Parathyroid adenoma (tissue), 2 donors: Measurements from ENCODE around the gene MORC2.

Source experiments
- H2AFZ ChIP-seq: fragments of 300-600 bp; sonication (generic); one replicate; pipeline ENCODE4 v1.7.0; 2017; ENCODE audit warnings: antibody characterized with exemption, mild to moderate bottlenecking
- H3K27ac ChIP-seq: fragments of 300-600 bp; sonication (generic); one replicate; pipeline ENCODE4 v1.7.0; 2017
- H3K27me3 ChIP-seq: fragments of 300-600 bp; sonication (generic); one replicate; pipeline ENCODE4 v1.7.0; 2017; ENCODE audit warnings: low read length; ENCODE audit not compliant: control insufficient read depth, insufficient read depth
- H3K36me3 ChIP-seq: fragments of 300-600 bp; sonication (generic); one replicate; pipeline ENCODE4 v1.7.0; 2017; ENCODE audit warnings: low read length; ENCODE audit not compliant: control insufficient read depth, insufficient read depth
- H3K4me1 ChIP-seq: fragments of 300-600 bp; sonication (generic); one replicate; pipeline ENCODE4 v1.7.0; 2017; ENCODE audit warnings: control low read depth
- H3K4me2 ChIP-seq: fragments of 300-600 bp; sonication (generic); one replicate; pipeline ENCODE4 v1.7.0; 2017; ENCODE audit warnings: low read length
- H3K4me3 ChIP-seq: fragments of 300-600 bp; sonication (generic); one replicate; pipeline ENCODE4 v1.7.0; 2017; ENCODE audit warnings: low read depth, low read length
- H3K79me2 ChIP-seq: fragments of 300-600 bp; sonication (generic); one replicate; pipeline ENCODE4 v1.7.0; 2017; ENCODE audit warnings: control low read depth
- H3K9ac ChIP-seq: fragments of 300-600 bp; sonication (generic); one replicate; pipeline ENCODE4 v1.7.0; 2017; ENCODE audit warnings: mild to moderate bottlenecking
- H3K9me3 ChIP-seq: fragments of 300-600 bp; sonication (generic); one replicate; pipeline ENCODE4 v1.7.0; 2017; ENCODE audit warnings: low read length; ENCODE audit not compliant: control insufficient read depth
- CTCF ChIP-seq: fragments of 300-600 bp; sonication (generic); IDR thresholded peaks from one replicate; pipeline ENCODE4 v1.7.0; 2017; ENCODE audit warnings: antibody characterized with exemption, mild to moderate bottlenecking
- donor health status: primary hyperparathyroidism.

Gene MORC2

GRCh38 chr22:30889268-30889995 is 79.1 kb downstream of the MORC2 start:
- H3K4me3 ChIP-seq, result no peak overlapping the region
- H3K4me1 ChIP-seq, result no peaks in the 10 kb centered on the region
- no peak overlapping the region for H3K4me2 ChIP-seq
- TF ChIP-seq CTCF, result no peak
- H3K27ac ChIP-seq, result no peak overlapping the region
- H2AFZ ChIP-seq, result no peak overlapping the region
- no peaks in the 10 kb centered on the region for H3K79me2 ChIP-seq
- no peaks in the 10 kb centered on the region for H3K27me3 ChIP-seq
- no peaks in the 10 kb centered on the region for H3K9me3 ChIP-seq
- no peak overlapping the region for H3K9ac ChIP-seq
- no peaks in the 10 kb centered on the region for H3K36me3 ChIP-seq

- TF ChIP-seq CTCF, result no peak
- no peaks in the 10 kb centered on the region for H3K27me3 ChIP-seq
- no peak overlapping the region for H3K9ac ChIP-seq
- no peaks in the 10 kb centered on the region for H3K9me3 ChIP-seq
- no peaks in the 10 kb centered on the region for H3K36me3 ChIP-seq
- no peak overlapping the region for H3K27ac ChIP-seq
- no peak overlapping the region for H2AFZ ChIP-seq
- no peak overlapping the region for H3K4me3 ChIP-seq
- H3K4me1 ChIP-seq, result no peaks in the 10 kb centered on the region
- H3K79me2 ChIP-seq, result no peaks in the 10 kb centered on the region
- H3K4me2 ChIP-seq, result no peak overlapping the region
These were observed 80.7 kb downstream of the MORC2 start for GRCh38 chr22:30887861-30888260.

- Histone ChIP-seq H3K36me3 (no peaks in the 10 kb centered on the region), H2AFZ (no peak overlapping the region)
These were observed 81.1 kb downstream of the MORC2 start for GRCh38 chr22:30887453-30887852.

GRCh38 chr22:30885591-30885990 is 83.0 kb downstream of the MORC2 start:
- H3K79me2 ChIP-seq, result no peaks in the 10 kb centered on the region
- no peaks in the 10 kb centered on the region for H3K36me3 ChIP-seq
- no peak overlapping the region for H3K4me2 ChIP-seq
- no peak overlapping the region for H3K27ac ChIP-seq
- peaks cover 2% of the 10 kb centered on the region for H3K4me1 ChIP-seq
- TF ChIP-seq CTCF, result no peak
- H3K4me3 ChIP-seq, result no peak overlapping the region
- no peaks in the 10 kb centered on the region for H3K9me3 ChIP-seq
- H3K9ac ChIP-seq, result no peak overlapping the region
- no peak overlapping the region for H2AFZ ChIP-seq
- H3K27me3 ChIP-seq, result no peaks in the 10 kb centered on the region

More at GRCh38 chr22:30887453-30887852, 81.1 kb downstream of the MORC2 start:
- H3K9ac ChIP-seq, result no peak overlapping the region
- H3K79me2 ChIP-seq, result no peaks in the 10 kb centered on the region
- no peak for TF ChIP-seq CTCF
- no peaks in the 10 kb centered on the region for H3K9me3 ChIP-seq
- no peaks in the 10 kb centered on the region for H3K27me3 ChIP-seq
- no peak overlapping the region for H3K27ac ChIP-seq
- H3K4me2 ChIP-seq, result no peak overlapping the region
- no peaks in the 10 kb centered on the region for H3K4me1 ChIP-seq
- H3K4me3 ChIP-seq, result no peak overlapping the region

- H2AFZ ChIP-seq, result no peak overlapping the region
- no peak overlapping the region for H3K9ac ChIP-seq
- H3K9me3 ChIP-seq, result no peaks in the 10 kb centered on the region
These were observed 83.6 kb downstream of the MORC2 start for GRCh38 chr22:30885001-30885366.

More at GRCh38 chr22:30885001-30885366, 83.6 kb downstream of the MORC2 start:
- Histone ChIP-seq H3K4me1 (peaks cover 2% of the 10 kb centered on the region), H3K4me2 (no peak overlapping the region), H3K27ac (no peak overlapping the region), H3K27me3 (no peaks in the 10 kb centered on the region), H3K36me3 (no peaks in the 10 kb centered on the region), H3K79me2 (no peaks in the 10 kb centered on the region), H3K4me3 (no peak overlapping the region)
- no peak for TF ChIP-seq CTCF
